Karpas-422 (cell line): ENCODE results near the gene KHDC4. TPM values are rescaled to one million over a fixed set of nuclear protein-coding genes. Genes with fewer than 3 reads are reported as not detected.
A peak's percentile ranks its signal among the peaks of the same experiment; 100 is the strongest.

Experiments used
- DNase-seq: peaks from one replicate; pipeline ENCODE4 v3.0.0-alpha.2; 2015
- H2AFZ ChIP-seq: fragments of 200-600 bp; sonication (generic); 2 replicates; pipeline ENCODE4 v1.6.1; 2014; ENCODE audit warnings: antibody characterized with exemption, low read length, mixed read lengths
- H3K27ac ChIP-seq: fragments of 200-600 bp; sonication (generic); 2 replicates; pipeline ENCODE4 v1.5.1; 2014; ENCODE audit warnings: mild to moderate bottlenecking, low read length, moderate library complexity
- H3K27me3 ChIP-seq: fragments of 200-600 bp; sonication (generic); 2 replicates; pipeline ENCODE4 v1.6.1; 2014; ENCODE audit warnings: low read length, mixed read lengths
- H3K36me3 ChIP-seq: fragments of 200-600 bp; sonication (generic); 2 replicates; pipeline ENCODE4 v1.6.1; 2014; ENCODE audit warnings: low read length, mixed read lengths; ENCODE audit not compliant: insufficient read depth
- H3K4me1 ChIP-seq: fragments of 200-600 bp; sonication (generic); 2 replicates; pipeline ENCODE4 v1.6.1; 2014; ENCODE audit warnings: mild to moderate bottlenecking, low read length, mixed read lengths
- H3K4me2 ChIP-seq: fragments of 200-600 bp; sonication (generic); 2 replicates; pipeline ENCODE4 v1.6.1; 2014; ENCODE audit warnings: low read length, low read depth, mild to moderate bottlenecking; ENCODE audit not compliant: poor library complexity, severe bottlenecking
- H3K4me3 ChIP-seq: fragments of 200-600 bp; sonication (generic); 2 replicates; pipeline ENCODE4 v1.5.1; 2014; ENCODE audit warnings: mild to moderate bottlenecking, antibody characterized with exemption, low read length, mixed read lengths
- H3K79me2 ChIP-seq: fragments of 200-600 bp; sonication (generic); 2 replicates; pipeline ENCODE4 v1.6.1; 2014; ENCODE audit warnings: mild to moderate bottlenecking, low read length, mixed read lengths
- H3K9ac ChIP-seq: fragments of 200-600 bp; sonication (generic); 2 replicates; pipeline ENCODE4 v1.6.0; 2014; ENCODE audit warnings: low read length
- H3K9me2 ChIP-seq: fragments of 200-600 bp; sonication (generic), shearing (Covaris generic); replicated peaks from 2 replicates; pipeline ENCODE4 v1.6.0; 2014; ENCODE audit warnings: mild to moderate bottlenecking, low read length, moderate library complexity; ENCODE audit not compliant: insufficient read depth
- H3K9me3 ChIP-seq: fragments of 300-700, 200-600 bp; sonication (generic); 2 replicates; pipeline ENCODE4 v1.6.1; 2014; ENCODE audit warnings: low read length, mixed read lengths
- H4K20me1 ChIP-seq: fragments of 200-600 bp; sonication (generic); 2 replicates; pipeline ENCODE4 v1.6.1; 2014; ENCODE audit warnings: mild to moderate bottlenecking, antibody characterized with exemption, low read length, low read depth; ENCODE audit not compliant: insufficient read depth
- total RNA-seq: library from RNA; depleted of rRNA; stranded (reverse); fragments of >200 nt; shearing (Covaris generic); gene quantifications from 2 replicates; pipeline ENCODE4 v1.2.3, GENCODE V29; 2014; ENCODE audit warnings: low replicate concordance

Gene KHDC4
- total RNA-seq, 1 experiment from 2014 or later = 63.2 TPM

- Histone ChIP-seq H3K4me1 (no peaks in the 10 kb centered on the region), H4K20me1 (no peaks in the 10 kb centered on the region), H2AFZ (no peak overlapping the region), H3K27me3 (no peaks in the 10 kb centered on the region), H3K4me3 (no peak overlapping the region), H3K9me2 (no peaks in the 10 kb centered on the region), H3K4me2 (no peak overlapping the region), H3K9me3 (no peaks in the 10 kb centered on the region), H3K79me2 (no peaks in the 10 kb centered on the region), H3K36me3 (no peaks in the 10 kb centered on the region), H3K27ac (no peak overlapping the region), H3K9ac (no peak overlapping the region)
- DNase-seq = no peak
Measured at GRCh38 chr1:155889566-155889965, 44.6 kb downstream of the KHDC4 start.

GRCh38 chr1:155888481-155888880 lies 45.7 kb downstream of the KHDC4 start:
- Histone ChIP-seq H3K9me3 (no peaks in the 10 kb centered on the region), H3K27me3 (no peaks in the 10 kb centered on the region), H3K36me3 (no peaks in the 10 kb centered on the region), H3K9ac (no peak overlapping the region), H3K9me2 (no peaks in the 10 kb centered on the region), H3K27ac (no peak overlapping the region), H3K79me2 (no peaks in the 10 kb centered on the region), H3K4me2 (no peak overlapping the region), H2AFZ (no peak overlapping the region), H3K4me1 (0 out of 2 replicates have a peak, but pooled peaks cover 5% of the 10 kb centered on the region), H3K4me3 (no peak overlapping the region), H4K20me1 (no peaks in the 10 kb centered on the region)
- DNase-seq = no peak

- Histone ChIP-seq H3K4me3 (no peak overlapping the region), H3K27ac (no peak overlapping the region), H3K36me3 (no peaks in the 10 kb centered on the region; the same call in 1 of the 2 replicates), H4K20me1 (no peaks in the 10 kb centered on the region), H3K27me3 (no peaks in the 10 kb centered on the region), H3K9me3 (no peaks in the 10 kb centered on the region), H3K4me1 (peaks cover 13% of the 10 kb centered on the region), H3K79me2 (no peaks in the 10 kb centered on the region), H3K4me2 (no peak overlapping the region), H2AFZ (no peak overlapping the region), H3K9me2 (no peaks in the 10 kb centered on the region), H3K9ac (no peak overlapping the region)
- DNase-seq = no peak
Measured at GRCh38 chr1:155884982-155885381, 49.2 kb downstream of the KHDC4 start.

DNA sequence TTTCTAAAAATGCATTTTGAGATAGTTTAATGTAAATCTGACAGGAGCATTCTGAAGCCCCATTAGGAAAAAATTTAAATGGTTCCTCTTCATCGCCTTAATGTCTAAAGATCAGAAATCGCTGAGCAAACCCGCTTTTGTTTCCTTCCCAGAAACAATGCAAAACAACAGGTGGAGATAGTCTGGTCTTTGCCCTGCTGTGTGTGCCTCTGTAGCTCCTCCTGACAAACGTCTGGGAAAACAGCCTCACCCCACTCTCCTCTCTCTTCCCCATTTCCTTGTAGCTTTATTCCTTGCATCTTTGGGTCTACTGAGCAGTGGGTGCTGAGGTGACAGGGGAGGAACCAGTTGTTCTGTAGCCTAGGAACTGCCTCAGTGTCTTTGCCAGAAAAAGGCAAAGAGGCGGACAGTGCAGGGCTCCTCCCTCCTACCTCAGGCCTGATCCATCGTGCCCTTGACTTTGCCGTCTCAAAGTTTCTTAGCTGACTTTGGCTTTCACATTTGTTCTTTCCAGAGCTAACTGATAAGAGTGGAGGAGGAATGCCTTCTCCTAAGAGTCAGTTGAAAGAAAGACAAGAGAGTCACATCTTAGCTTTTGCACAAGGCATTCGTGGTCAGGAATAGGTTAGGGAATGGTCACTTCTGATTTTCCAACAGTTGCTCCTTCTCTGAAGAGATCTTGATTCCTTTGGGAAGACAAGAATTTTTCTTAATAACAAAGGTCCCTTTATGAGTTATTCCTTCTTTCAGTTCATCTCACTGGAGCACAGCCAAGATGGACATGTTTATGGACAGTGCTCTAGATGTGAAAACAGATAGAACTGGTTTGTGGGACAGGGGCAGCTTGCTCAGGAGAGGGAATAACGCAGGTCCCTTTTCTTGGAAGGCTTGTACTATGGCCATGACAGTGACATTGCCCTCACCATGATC lies 49.9 kb downstream of the KHDC4 start:
- no peak for DNase-seq
- no peaks in the 10 kb centered on the region; the same call in 1 of the 2 replicates for H3K36me3 ChIP-seq
- H4K20me1 ChIP-seq = no peaks in the 10 kb centered on the region
- H3K9me2 ChIP-seq = no peaks in the 10 kb centered on the region
- H3K27ac ChIP-seq = no peak overlapping the region
- H3K9me3 ChIP-seq = no peaks in the 10 kb centered on the region
- no peaks in the 10 kb centered on the region for H3K27me3 ChIP-seq
- no peak overlapping the region for H2AFZ ChIP-seq
- H3K79me2 ChIP-seq = no peaks in the 10 kb centered on the region
- no peak overlapping the region for H3K9ac ChIP-seq
- no peak overlapping the region for H3K4me3 ChIP-seq
- H3K4me1 ChIP-seq = peaks cover 13% of the 10 kb centered on the region
- no peak overlapping the region for H3K4me2 ChIP-seq

DNA sequence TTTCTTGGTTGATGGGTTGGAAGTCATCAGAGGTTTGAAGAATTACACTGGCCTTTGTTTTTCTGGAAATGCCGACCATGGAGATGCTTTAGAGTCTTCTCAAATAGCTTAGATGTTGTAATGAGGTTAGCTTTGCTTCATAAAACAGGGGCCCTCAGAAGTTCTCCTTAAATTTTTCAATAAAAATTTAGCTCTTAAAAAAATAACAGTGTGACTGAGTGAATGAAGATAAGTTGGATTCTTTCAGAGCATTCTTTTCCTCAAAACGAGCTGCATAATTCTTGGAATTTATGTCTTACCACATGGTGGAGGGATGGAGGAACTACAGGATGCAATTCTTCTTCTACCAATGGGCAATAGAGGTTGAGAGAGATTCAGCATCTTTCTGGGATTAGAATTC lies 51.4 kb downstream of the KHDC4 start:
- no peak overlapping the region for H2AFZ ChIP-seq
- no peaks in the 10 kb centered on the region for H4K20me1 ChIP-seq
- no peak overlapping the region for H3K4me2 ChIP-seq
- H3K4me1 ChIP-seq = peaks cover 13% of the 10 kb centered on the region
- H3K36me3 ChIP-seq = no peaks in the 10 kb centered on the region; the same call in 1 of the 2 replicates
- H3K9ac ChIP-seq = no peak overlapping the region
- no peaks in the 10 kb centered on the region for H3K79me2 ChIP-seq
- no peaks in the 10 kb centered on the region for H3K9me3 ChIP-seq
- H3K9me2 ChIP-seq = no peaks in the 10 kb centered on the region
- H3K27ac ChIP-seq = peak overlapping the region; percentile 58; the same call in 1 of the 2 replicates
- no peaks in the 10 kb centered on the region for H3K27me3 ChIP-seq
- DNase-seq = no peak
- no peak overlapping the region for H3K4me3 ChIP-seq

GRCh38 chr1:155882235-155882634 lies 52.0 kb downstream of the KHDC4 start:
- Histone ChIP-seq H3K4me3 (no peak overlapping the region), H3K9me3 (no peaks in the 10 kb centered on the region), H3K4me1 (peaks cover 13% of the 10 kb centered on the region), H3K79me2 (no peaks in the 10 kb centered on the region), H3K27ac (peak overlapping the region; percentile 58), H2AFZ (no peak overlapping the region), H3K4me2 (no peak overlapping the region), H3K27me3 (no peaks in the 10 kb centered on the region), H3K9me2 (no peaks in the 10 kb centered on the region), H3K36me3 (no peaks in the 10 kb centered on the region; the same call in 1 of the 2 replicates), H3K9ac (no peak overlapping the region), H4K20me1 (no peaks in the 10 kb centered on the region)
- DNase-seq = no peak

GRCh38 chr1:155880950-155881349 lies 53.3 kb downstream of the KHDC4 start:
- Histone ChIP-seq H3K36me3 (no peaks in the 10 kb centered on the region; the same call in 1 of the 2 replicates), H2AFZ (no peak overlapping the region), H3K9me2 (no peaks in the 10 kb centered on the region)

GRCh38 chr1:155880251-155880650 lies 54.0 kb downstream of the KHDC4 start:
- Histone ChIP-seq H3K27me3 (no peaks in the 10 kb centered on the region), H2AFZ (no peak overlapping the region), H3K9me2 (no peaks in the 10 kb centered on the region), H3K4me1 (peaks cover 13% of the 10 kb centered on the region), H4K20me1 (no peaks in the 10 kb centered on the region), H3K4me3 (no peak overlapping the region), H3K4me2 (no peak overlapping the region), H3K79me2 (no peaks in the 10 kb centered on the region), H3K9me3 (no peaks in the 10 kb centered on the region), H3K9ac (no peak overlapping the region), H3K36me3 (no peaks in the 10 kb centered on the region; the same call in 1 of the 2 replicates), H3K27ac (no peak overlapping the region)
- no peak for DNase-seq

More at GRCh38 chr1:155880950-155881349, 53.3 kb downstream of the KHDC4 start:
- no peak overlapping the region for H3K9ac ChIP-seq
- H3K27ac ChIP-seq = no peak overlapping the region
- DNase-seq = no peak
- no peaks in the 10 kb centered on the region for H3K79me2 ChIP-seq
- H3K9me3 ChIP-seq = no peaks in the 10 kb centered on the region
- no peaks in the 10 kb centered on the region for H3K27me3 ChIP-seq
- H3K4me2 ChIP-seq = no peak overlapping the region
- peaks cover 13% of the 10 kb centered on the region for H3K4me1 ChIP-seq
- H4K20me1 ChIP-seq = no peaks in the 10 kb centered on the region
- no peak overlapping the region for H3K4me3 ChIP-seq
